Liver (tissue), 3 donors: ENCODE results near the gene MPDZ.
A peak's percentile ranks its signal among the peaks of the same experiment; 100 is the strongest.

Experiments used
- ATF3 ChIP-seq: IDR thresholded peaks from 2 replicates; pipeline ENCODE4 v1.6.1; 2016; ENCODE audit warnings: antibody characterized with exemption
- CTCF ChIP-seq: fragments of 150-350 bp; IDR thresholded peaks from 2 replicates; pipeline ENCODE4 v1.5.1; 2017; ENCODE audit warnings: improper control_type of control experiment, low read depth, low read length; ENCODE audit not compliant: missing input control
- EGR1 ChIP-seq, 2 donors: IDR thresholded peaks; 2 replicates each; pipeline ENCODE4 v1.6.1; 2016 to 2018; ENCODE audit warnings: antibody characterized with exemption in 2 of 2, low read depth in 2 of 2
- FOXA1 ChIP-seq: IDR thresholded peaks from 2 replicates; pipeline ENCODE4 v1.6.1; 2016; ENCODE audit warnings: antibody characterized with exemption
- GABPA ChIP-seq, 2 donors: IDR thresholded peaks in 1 of 2; conservative IDR thresholded peaks in 1 of 2; 2 replicates each; pipeline ENCODE4 v1.6.1; 2016; ENCODE audit warnings: antibody characterized with exemption in 2 of 2, mild to moderate bottlenecking in 1 of 2, moderate library complexity in 1 of 2
- JUND ChIP-seq, 2 donors: IDR thresholded peaks; 2 replicates each; pipeline ENCODE4 v1.6.1; 2016; ENCODE audit warnings: antibody characterized with exemption in 2 of 2
- RAD21 ChIP-seq, 2 donors: IDR thresholded peaks; 2 replicates each; pipeline ENCODE4 v1.6.1; 2016; ENCODE audit warnings: antibody characterized with exemption in 2 of 2, mild to moderate bottlenecking in 2 of 2
- REST ChIP-seq: IDR thresholded peaks from 2 replicates; pipeline ENCODE4 v1.6.1; 2016; ENCODE audit warnings: antibody characterized with exemption, mild to moderate bottlenecking
- RXRA ChIP-seq, 2 donors: IDR thresholded peaks; 2 replicates each; pipeline ENCODE4 v1.6.1; 2017 to 2018; ENCODE audit warnings: antibody characterized with exemption in 2 of 2, mild to moderate bottlenecking in 1 of 2
- SP1 ChIP-seq: IDR thresholded peaks from 2 replicates; pipeline ENCODE4 v1.6.1; 2018; ENCODE audit warnings: antibody characterized with exemption, mild to moderate bottlenecking
- TAF1 ChIP-seq: conservative IDR thresholded peaks from 2 replicates; pipeline ENCODE4 v1.6.1; 2016; ENCODE audit warnings: antibody characterized with exemption, mild to moderate bottlenecking
- YY1 ChIP-seq: IDR thresholded peaks from 2 replicates; pipeline ENCODE4 v1.6.1; 2016; ENCODE audit warnings: antibody characterized with exemption, mild to moderate bottlenecking
- TF ChIP-seq, protein P1 (sequence below): IDR thresholded peaks from 2 replicates; pipeline ENCODE4 v1.6.1; 2016; ENCODE audit warnings: antibody characterized with exemption
- TF ChIP-seq, protein P2 (sequence below): IDR thresholded peaks from 2 replicates; pipeline ENCODE4 v1.6.1; 2016; ENCODE audit warnings: antibody characterized with exemption
- donor health status: healthy.
- donor health status: healthy.

- TF ChIP-seq REST = no peak
- TF ChIP-seq YY1 = no peak
- no peak for TF ChIP-seq CTCF
- no peak for TF ChIP-seq GABPA (IDR thresholded peaks at IDR 0.05 in 1 of 2, conservative IDR thresholded peaks at IDR 0.05 in 1 of 2)
- no peak for TF ChIP-seq TAF1
- peak; percentile 52 to 65 for TF ChIP-seq RAD21 (IDR thresholded peaks at IDR 0.05)
- TF ChIP-seq ATF3 = no peak
- TF ChIP-seq, protein P1, sequence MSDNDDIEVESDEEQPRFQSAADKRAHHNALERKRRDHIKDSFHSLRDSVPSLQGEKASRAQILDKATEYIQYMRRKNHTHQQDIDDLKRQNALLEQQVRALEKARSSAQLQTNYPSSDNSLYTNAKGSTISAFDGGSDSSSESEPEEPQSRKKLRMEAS = no peak
- peak in 1 of 2 donors; percentile 11 for TF ChIP-seq RXRA (IDR thresholded peaks at IDR 0.05)
- TF ChIP-seq, protein P2, sequence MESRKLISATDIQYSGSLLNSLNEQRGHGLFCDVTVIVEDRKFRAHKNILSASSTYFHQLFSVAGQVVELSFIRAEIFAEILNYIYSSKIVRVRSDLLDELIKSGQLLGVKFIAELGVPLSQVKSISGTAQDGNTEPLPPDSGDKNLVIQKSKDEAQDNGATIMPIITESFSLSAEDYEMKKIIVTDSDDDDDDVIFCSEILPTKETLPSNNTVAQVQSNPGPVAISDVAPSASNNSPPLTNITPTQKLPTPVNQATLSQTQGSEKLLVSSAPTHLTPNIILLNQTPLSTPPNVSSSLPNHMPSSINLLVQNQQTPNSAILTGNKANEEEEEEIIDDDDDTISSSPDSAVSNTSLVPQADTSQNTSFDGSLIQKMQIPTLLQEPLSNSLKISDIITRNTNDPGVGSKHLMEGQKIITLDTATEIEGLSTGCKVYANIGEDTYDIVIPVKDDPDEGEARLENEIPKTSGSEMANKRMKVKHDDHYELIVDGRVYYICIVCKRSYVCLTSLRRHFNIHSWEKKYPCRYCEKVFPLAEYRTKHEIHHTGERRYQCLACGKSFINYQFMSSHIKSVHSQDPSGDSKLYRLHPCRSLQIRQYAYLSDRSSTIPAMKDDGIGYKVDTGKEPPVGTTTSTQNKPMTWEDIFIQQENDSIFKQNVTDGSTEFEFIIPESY = no peak
- no peak for TF ChIP-seq SP1
- no peak for TF ChIP-seq FOXA1
- TF ChIP-seq JUND (IDR thresholded peaks at IDR 0.05) = no peak
- no peak for TF ChIP-seq EGR1 (IDR thresholded peaks at IDR 0.05; ENCODE audit: low read depth in 2 of 2)
Measured at GRCh38 chr9:13205824-13206223, 73.7 kb downstream of the MPDZ start.
